Camera-type eye (tissue), 1 donor: ENCODE measurements around the gene ELAVL3. TPM values are rescaled to one million over a fixed set of nuclear protein-coding genes. Genes with fewer than 3 reads are reported as not detected.

Source experiments
- total RNA-seq: library from RNA; depleted of rRNA; stranded (reverse); fragments of >200 nt; gene quantifications from one replicate; pipeline ENCODE4 v1.2.3, GENCODE V29; 2014

ELAVL3 gene
- total RNA-seq = 38.3 TPM

GRCh38 chr19:11480715-11481533 lies at the start of gene ELAVL3:
TSS of gene ELAVL3 (minus strand) at chr19:11481046. CDS start at chr19:11480608, 438 bp downstream.

GRCh38 chr19:11528551-11529341 lies 47.9 kb upstream of the ELAVL3 start, which contains the start of gene ECSIT:
TSS of gene ECSIT (minus strand) at chr19:11529134. CDS start at chr19:11519170, 9,964 bp downstream.

GRCh38 chr19:11505504-11506100 lies 24.8 kb upstream of the ELAVL3 start, which contains the start of gene ZNF653:
TSS of gene ZNF653 (minus strand) at chr19:11505839. CDS start at chr19:11505786, 53 bp downstream.

GRCh38 chr19:11435057-11435832 lies 45.6 kb downstream of the ELAVL3 start, which contains the start of the genes ODAD3 and PRKCSH:
TSS of gene ODAD3 (minus strand) at chr19:11435121. CDS start at chr19:11435016, 105 bp downstream.
TSS of gene PRKCSH (plus strand) at chr19:11435635. CDS start at chr19:11436118, 483 bp downstream.

GRCh38 chr19:11418549-11419506 lies 62.0 kb downstream of the ELAVL3 start, which contains the start of gene RGL3:
TSS of gene RGL3 (minus strand) at chr19:11419314. CDS start at chr19:11419278, 36 bp downstream.

Other genes with a start within 250 kb of the ELAVL3 start
- 1.4 TPM for gene ANGPTL8, start 241.4 kb downstream of the ELAVL3 start, total RNA-seq
- 44.9 TPM for gene DOCK6, start 218.5 kb downstream of the ELAVL3 start, total RNA-seq
- not detected for gene TSPAN16, start 184.9 kb downstream of the ELAVL3 start, total RNA-seq
- 17.7 TPM for gene RAB3D, start 141.4 kb downstream of the ELAVL3 start, total RNA-seq
- 83.0 TPM for gene TMEM205, start 134.8 kb downstream of the ELAVL3 start, total RNA-seq
- 55.9 TPM for gene CCDC159, start 134.5 kb downstream of the ELAVL3 start, total RNA-seq
- gene PLPPR2, start 125.6 kb downstream of the ELAVL3 start, total RNA-seq = 16.8 TPM
- gene SWSAP1, start 106.4 kb downstream of the ELAVL3 start, total RNA-seq = 1.5 TPM
- gene EPOR, start 96.7 kb downstream of the ELAVL3 start, total RNA-seq = 3.4 TPM
- 2.5 TPM for gene RGL3, start 61.7 kb downstream of the ELAVL3 start, total RNA-seq
- gene ODAD3, start 45.9 kb downstream of the ELAVL3 start, total RNA-seq = 0.27 TPM
- gene PRKCSH, start 45.4 kb downstream of the ELAVL3 start, total RNA-seq = 110 TPM
- gene ZNF653, start 24.8 kb upstream of the ELAVL3 start, total RNA-seq = 12.9 TPM
- gene ECSIT, start 48.1 kb upstream of the ELAVL3 start, total RNA-seq = 43.5 TPM
- 43.3 TPM for gene CNN1, start 57.8 kb upstream of the ELAVL3 start, total RNA-seq
- 23.4 TPM for gene ELOF1, start 78.2 kb upstream of the ELAVL3 start, total RNA-seq
- 16.7 TPM for gene ACP5, start 96.6 kb upstream of the ELAVL3 start, total RNA-seq
- gene ZNF627, start 116.4 kb upstream of the ELAVL3 start, total RNA-seq = 56.4 TPM